Breast epithelium (tissue), 3 donors: ENCODE data around the gene TEX22.

ENCODE experiments used
- CTCF ChIP-seq, 3 donors: fragments of 450-650 bp; IDR thresholded peaks; one replicate each; pipeline ENCODE4 v1.5.1; 2016 to 2017; ENCODE audit warnings: antibody characterized with exemption in 3 of 3, mild to moderate bottlenecking in 3 of 3, moderate library complexity in 3 of 3
- POLR2A ChIP-seq: fragments of 450-650 bp; IDR thresholded peaks from one replicate; pipeline ENCODE4 v1.6.1; 2016; ENCODE audit warnings: antibody characterized with exemption, mild to moderate bottlenecking, moderate library complexity
- POLR2AphosphoS5 ChIP-seq, 3 donors: sonication (generic); formaldehyde crosslinking; IDR thresholded peaks; one replicate each; pipeline ENCODE4 v1.6.1; 2017; ENCODE audit warnings: antibody characterized with exemption in 3 of 3

- TF ChIP-seq CTCF (IDR thresholded peaks at IDR 0.05) = no peak
- no peak for TF ChIP-seq POLR2A
- no peak for TF ChIP-seq POLR2AphosphoS5 (IDR thresholded peaks at IDR 0.05)
These were observed 43.2 kb upstream of the TEX22 start for GRCh38 chr14:105355049-105355575.
